Neuronal stem cell (in vitro differentiated cells): ENCODE data around the gene TMEM120A.

Source experiments
- DNase-seq: peaks from one replicate; pipeline ENCODE4 v3.0.0-alpha.2; 2013; ENCODE audit warnings: low spot score
- H2AFZ ChIP-seq: one replicate; pipeline ENCODE4 v1.6.1; 2013; ENCODE audit warnings: mild to moderate bottlenecking, low read length, inconsistent platforms
- H2AK5ac ChIP-seq: 2 replicates; pipeline ENCODE4 v1.6.1; 2013; ENCODE audit warnings: low read depth, mild to moderate bottlenecking, inconsistent platforms, low read length, moderate library complexity, mixed read lengths
- H2BK120ac ChIP-seq: 2 replicates; pipeline ENCODE4 v1.6.1; 2013; ENCODE audit warnings: low read depth, mild to moderate bottlenecking, inconsistent platforms, low read length, moderate library complexity, mixed read lengths
- H2BK12ac ChIP-seq: one replicate; pipeline ENCODE4 v1.6.1; 2013; ENCODE audit warnings: low read length, inconsistent platforms
- H2BK15ac ChIP-seq: 2 replicates; pipeline ENCODE4 v1.6.1; 2013; ENCODE audit warnings: mild to moderate bottlenecking, low read length, inconsistent platforms, mixed read lengths
- H2BK5ac ChIP-seq: one replicate; pipeline ENCODE4 v1.6.1; 2013; ENCODE audit warnings: inconsistent platforms, mild to moderate bottlenecking, low read length, moderate library complexity
- H3K14ac ChIP-seq: one replicate; pipeline ENCODE4 v1.6.1; 2013; ENCODE audit warnings: low read length, inconsistent platforms
- H3K18ac ChIP-seq: 2 replicates; pipeline ENCODE4 v1.6.1; 2013; ENCODE audit warnings: low read length, inconsistent platforms
- H3K23ac ChIP-seq: 2 replicates; pipeline ENCODE4 v1.6.1; 2013; ENCODE audit warnings: low read depth, mild to moderate bottlenecking, mixed read lengths, low read length, inconsistent platforms; ENCODE audit not compliant: poor library complexity
- H3K27ac ChIP-seq: replicated peaks from 3 replicates; pipeline ENCODE4 v1.5.1; 2013; ENCODE audit warnings: low read length, inconsistent platforms
- H3K27me3 ChIP-seq, 3 experiments: 2 replicates each; pipeline ENCODE4 v1.6.1; 2013; ENCODE audit warnings: low read length in 3 of 3, mild to moderate bottlenecking in 2 of 3, inconsistent platforms in 1 of 3, low read depth in 1 of 3, mixed read lengths in 1 of 3, moderate library complexity in 1 of 3; ENCODE audit not compliant: control insufficient read depth in 3 of 3, insufficient read depth in 3 of 3
- H3K36me3 ChIP-seq, 2 donors: replicated peaks in 1 of 2; 2 replicates each; pipeline ENCODE4 v1.6.1; 2013; ENCODE audit warnings: low read length in 2 of 2; ENCODE audit not compliant: control insufficient read depth in 2 of 2, insufficient read depth in 2 of 2
- H3K4ac ChIP-seq: 2 replicates; pipeline ENCODE4 v1.6.1; 2013; ENCODE audit warnings: inconsistent platforms, mild to moderate bottlenecking, low read length, moderate library complexity
- H3K4me1 ChIP-seq, 2 donors: 1 replicate in 1 of 2; 2 replicates in 1 of 2; pipeline ENCODE4 v1.6.1; 2013; ENCODE audit warnings: low read length in 2 of 2, low read depth in 1 of 2; ENCODE audit not compliant: control insufficient read depth in 2 of 2, insufficient read depth in 1 of 2
- H3K4me2 ChIP-seq: one replicate; pipeline ENCODE4 v1.6.1; 2013; ENCODE audit warnings: mild to moderate bottlenecking, low read length, inconsistent platforms; ENCODE audit not compliant: insufficient read depth, poor library complexity, severe bottlenecking
- H3K4me3 ChIP-seq, 2 donors: 2 replicates each; pipeline ENCODE4 v1.5.1; 2013; ENCODE audit warnings: low read length in 2 of 2, mild to moderate bottlenecking in 2 of 2, inconsistent platforms in 1 of 2, moderate library complexity in 1 of 2
- H3K79me1 ChIP-seq: one replicate; pipeline ENCODE4 v1.6.1; 2013; ENCODE audit warnings: low read depth, mild to moderate bottlenecking, inconsistent platforms, low read length, moderate library complexity
- H3K9ac ChIP-seq: one replicate; pipeline ENCODE4 v1.6.1; 2013; ENCODE audit warnings: mild to moderate bottlenecking, low read depth, low read length, inconsistent platforms; ENCODE audit not compliant: poor library complexity
- H3K9me3 ChIP-seq, 2 donors: replicated peaks in 1 of 2; 2 replicates each; pipeline versions ENCODE3 to v1.6.1; 2013; ENCODE audit warnings: low read length in 2 of 2, mild to moderate bottlenecking in 2 of 2, inconsistent platforms in 1 of 2, low read depth in 1 of 2, mixed read lengths in 1 of 2, moderate library complexity in 1 of 2; ENCODE audit not compliant: control insufficient read depth in 2 of 2, insufficient read depth in 1 of 2
- H4K8ac ChIP-seq: one replicate; pipeline ENCODE4 v1.6.1; 2013; ENCODE audit warnings: low read depth, mild to moderate bottlenecking, inconsistent platforms, low read length, moderate library complexity
- H4K91ac ChIP-seq: one replicate; pipeline ENCODE4 v1.6.1; 2013; ENCODE audit warnings: low read length, low read depth, mild to moderate bottlenecking, inconsistent platforms; ENCODE audit not compliant: poor library complexity
- WGBS, 2 donors: extraction: QIAGEN DNeasy Blood & Tissue Kit; methylation state at CpG; one replicate each; pipeline ENCODE4 v1.1.7; 2013; ENCODE audit warnings: missing lambda C conversion rate in 2 of 2, mixed read lengths in 1 of 2; ENCODE audit not compliant: insufficient read length in 2 of 2, insufficient replicate concordance in 1 of 2; ENCODE audit errors: extremely low coverage in 2 of 2; 5-methylcytosine and 5-hydroxymethylcytosine counted together

The TMEM120A gene

DNA sequence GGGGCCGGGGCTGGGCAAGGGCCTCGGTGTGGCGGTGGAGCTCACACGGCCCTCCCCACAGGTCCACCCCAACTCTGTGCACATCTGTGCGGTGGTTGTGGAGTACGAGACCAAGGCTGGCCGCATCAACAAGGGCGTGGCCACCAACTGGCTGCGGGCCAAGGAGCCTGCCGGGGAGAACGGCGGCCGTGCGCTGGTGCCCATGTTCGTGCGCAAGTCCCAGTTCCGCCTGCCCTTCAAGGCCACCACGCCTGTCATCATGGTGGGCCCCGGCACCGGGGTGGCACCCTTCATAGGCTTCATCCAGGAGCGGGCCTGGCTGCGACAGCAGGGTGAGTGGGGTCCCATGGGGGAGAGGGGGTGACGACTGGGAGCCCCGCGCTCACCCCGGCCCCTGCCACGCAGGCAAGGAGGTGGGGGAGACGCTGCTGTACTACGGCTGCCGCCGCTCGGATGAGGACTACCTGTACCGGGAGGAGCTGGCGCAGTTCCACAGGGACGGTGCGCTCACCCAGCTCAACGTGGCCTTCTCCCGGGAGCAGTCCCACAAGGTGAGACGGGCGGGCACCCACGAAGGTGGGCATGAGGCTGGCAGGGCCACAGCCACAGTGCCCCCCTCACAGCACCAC, 8.8 kb downstream of the TMEM120A start:
- no peak for DNase-seq
- no peak overlapping the region for H2BK12ac ChIP-seq
- H3K14ac ChIP-seq: no peak overlapping the region
- no peak overlapping the region for H4K8ac ChIP-seq
- H2BK15ac ChIP-seq: no peak overlapping the region
- no peak overlapping the region for H2AFZ ChIP-seq
- H3K9me3 ChIP-seq: no peaks in the 10 kb centered on the region
- WGBS, 2 donors: no CpG with 5 or more reads among the region's 41 CpGs
- no peak overlapping the region for H2AK5ac ChIP-seq
- H3K36me3 ChIP-seq: peaks cover 41 to 74% of the 10 kb centered on the region in 2 donors
- peak overlapping the region; percentile 43 for H3K23ac ChIP-seq
- no peak overlapping the region for H3K4me2 ChIP-seq
- no peak overlapping the region for H3K4me3 ChIP-seq
- no peak overlapping the region for H4K91ac ChIP-seq
- H3K4ac ChIP-seq: no peak overlapping the region
- peaks cover 6% of the 10 kb centered on the region for H3K79me1 ChIP-seq
- no peak overlapping the region for H3K27ac ChIP-seq
- no peak overlapping the region for H3K18ac ChIP-seq
- peak overlapping the region; percentile 39 for H2BK5ac ChIP-seq
- no peak overlapping the region for H3K9ac ChIP-seq
- no peaks in the 10 kb centered on the region for H3K27me3 ChIP-seq
- peaks cover 0 to 4% of the 10 kb centered on the region in 2 donors for H3K4me1 ChIP-seq
- no peak overlapping the region for H2BK120ac ChIP-seq

DNA sequence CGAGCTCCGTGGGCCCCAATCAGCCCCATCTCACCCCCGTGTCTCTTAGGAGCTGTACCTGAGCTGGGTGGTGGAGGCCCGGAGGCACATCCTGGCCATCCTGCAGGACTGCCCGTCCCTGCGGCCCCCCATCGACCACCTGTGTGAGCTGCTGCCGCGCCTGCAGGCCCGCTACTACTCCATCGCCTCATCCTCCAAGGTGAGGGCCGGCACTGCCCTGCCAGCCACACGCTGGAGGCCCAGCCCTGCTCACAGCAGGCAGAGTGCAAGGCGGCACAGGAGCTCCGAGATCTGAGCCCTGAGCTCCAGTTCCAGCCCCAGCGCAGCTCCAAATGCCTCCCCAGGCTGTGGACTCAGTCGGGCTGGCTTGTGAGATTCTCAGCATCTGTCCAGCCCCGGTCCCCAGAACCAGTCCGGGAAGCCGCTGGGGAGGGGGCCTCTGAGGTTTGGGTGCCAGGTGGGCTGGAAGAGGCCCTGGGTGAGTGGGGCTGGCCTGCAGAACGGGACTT, 9.3 kb downstream of the TMEM120A start:
- no peak overlapping the region for H2AFZ ChIP-seq
- no peak overlapping the region for H3K4me3 ChIP-seq
- no peak overlapping the region for H2BK12ac ChIP-seq
- H3K4me1 ChIP-seq: peaks cover 0 to 4% of the 10 kb centered on the region in 2 donors
- no peak overlapping the region for H3K14ac ChIP-seq
- H2BK5ac ChIP-seq: peak overlapping the region; percentile 39
- no peak overlapping the region for H2AK5ac ChIP-seq
- peak overlapping the region; percentile 18 for H2BK120ac ChIP-seq
- no peak overlapping the region for H3K4me2 ChIP-seq
- no peaks in the 10 kb centered on the region for H3K9me3 ChIP-seq
- peaks cover 42 to 79% of the 10 kb centered on the region in 2 donors for H3K36me3 ChIP-seq
- H3K4ac ChIP-seq: no peak overlapping the region
- no peak overlapping the region for H2BK15ac ChIP-seq
- H3K18ac ChIP-seq: no peak overlapping the region
- peak overlapping the region; percentile 80 for H3K23ac ChIP-seq
- WGBS, 2 donors: no CpG with 5 or more reads among the region's 21 CpGs
- no peak for DNase-seq
- H4K91ac ChIP-seq: no peak overlapping the region
- H3K27ac ChIP-seq: no peak overlapping the region
- no peaks in the 10 kb centered on the region for H3K27me3 ChIP-seq
- no peak overlapping the region for H4K8ac ChIP-seq
- peaks cover 6% of the 10 kb centered on the region for H3K79me1 ChIP-seq
- no peak overlapping the region for H3K9ac ChIP-seq

GRCh38 chr7:75984130-75985008, 10.0 kb downstream of the TMEM120A start:
- Histone ChIP-seq H2BK15ac (no peak overlapping the region), H2BK5ac (peak overlapping the region; percentile 39), H2AK5ac (no peak overlapping the region), H2BK12ac (no peak overlapping the region), H4K91ac (no peak overlapping the region), H3K23ac (peak overlapping the region; percentile 80), H3K4me1 (peaks cover 0 to 3% of the 10 kb centered on the region in 2 donors), H2AFZ (no peak overlapping the region), H3K4ac (peak overlapping the region; percentile 66), H3K79me1 (peaks cover 6% of the 10 kb centered on the region), H3K27ac (no peak overlapping the region), H4K8ac (peak overlapping the region; percentile 17), H3K4me3 (no peak overlapping the region), H2BK120ac (peak overlapping the region; percentile 18), H3K9ac (peak overlapping the region; percentile 21), H3K14ac (no peak overlapping the region), H3K9me3 (no peaks in the 10 kb centered on the region), H3K18ac (peak overlapping the region; percentile 64), H3K36me3 (peaks cover 48 to 86% of the 10 kb centered on the region in 2 donors), H3K27me3 (no peaks in the 10 kb centered on the region), H3K4me2 (no peak overlapping the region)
- DNase-seq: no peak
- WGBS, 2 donors: no CpG with 5 or more reads among the region's 44 CpGs
